Caki2 (cell line): Measurements from ENCODE around the gene GTPBP8. TPM values are rescaled to one million over a fixed set of nuclear protein-coding genes. Genes with fewer than 3 reads are reported as not detected.
"Not testable (repeated sequence)": the region's sequence is repeated elsewhere in the genome, so short reads cannot be mapped to it uniquely, and the experiment has no call there.

Experiments used
- DNase-seq: peaks from one replicate; pipeline ENCODE4 v3.0.0-alpha.2; 2015; ENCODE audit warnings: low read depth
- in situ Hi-C: cut with HindIII; loops from 2 replicates; pipeline ENCODE4 v1.10.0; 2016; ENCODE audit warnings: low sequenced_read_pairs, low pct_unique_long_range_greater_than_20kb, mixed read lengths
- total RNA-seq: library from RNA; depleted of rRNA; stranded (reverse); fragments of >200 nt; shearing (Covaris generic); gene quantifications from 2 replicates; pipeline ENCODE4 v1.2.3, GENCODE V29; 2014; ENCODE audit warnings: low replicate concordance; rRNA removed

GTPBP8 gene
- total RNA-seq, 1 experiment from 2014 or later = 10.6 TPM

- in situ Hi-C loops = no loop called here
- no peak for DNase-seq
Measured at GRCh38 chr3:113043686-113044085, 52.9 kb downstream of the GTPBP8 start.

GRCh38 chr3:113046186-113046965 lies 55.6 kb downstream of the GTPBP8 start:
- DNase-seq, in situ Hi-C loops: not testable (repeated sequence)

GRCh38 chr3:113051302-113051711 lies 60.5 kb downstream of the GTPBP8 start:
- in situ Hi-C loops = no loop called here
- DNase-seq = peak; percentile 62

Other genes starting within 250 kb of the GTPBP8 start
- gene CD200R1L, start 144.1 kb upstream of the GTPBP8 start, total RNA-seq = not detected in 2 replicates
- not detected in 2 replicates for gene CD200R1, start 15.9 kb upstream of the GTPBP8 start, total RNA-seq
- gene BOC, start 220.6 kb downstream of the GTPBP8 start, total RNA-seq = 0.49 and 5.3 TPM in 2 replicates